ENCODE results near the gene PPP1R16B.

PPP1R16B gene

GRCh38 chr20:38776363-38776762 is 29.1 kb upstream of the PPP1R16B start:
- Histone ChIP-seq H3K27ac (ENCODE audit: low read depth, low read length) (no peak overlapping the region), H3K4me2 (ENCODE audit: low read length) (no peak overlapping the region), H3K27me3 (ENCODE audit: control insufficient read depth, low read length) (no peaks in the 10 kb centered on the region), H3K79me2 (ENCODE audit: control insufficient read depth, low read length) (no peaks in the 10 kb centered on the region), H4K20me1 (ENCODE audit: control insufficient read depth, insufficient read depth, low read depth, low read length) (no peaks in the 10 kb centered on the region), H3K36me3 (ENCODE audit: control insufficient read depth, low read length) (peaks cover 33% of the 10 kb centered on the region), H3K4me3 (ENCODE audit: low read length) (no peak overlapping the region), H3K4me1 (ENCODE audit: control insufficient read depth, low read length) (peaks cover 21% of the 10 kb centered on the region), H3K9me2 (replicated peaks; ENCODE audit: control insufficient read depth, low read length) (no peaks in the 10 kb centered on the region), H3F3A (ENCODE audit: control insufficient read depth, insufficient read depth) (no peaks in the 10 kb centered on the region), H3K9me3 (ENCODE audit: control insufficient read depth, insufficient read depth, low read length) (peaks cover 5% of the 10 kb centered on the region)
- TF ChIP-seq CTCF (IDR thresholded peaks at IDR 0.05; ENCODE audit: low read depth, low read length, poor library complexity, severe bottlenecking) (no peak), EZH2phosphoT487 (IDR thresholded peaks at IDR 0.05; ENCODE audit: borderline replicate concordance, low read length) (no peak)

GRCh38 chr20:38779247-38780097 is 26.0 kb upstream of the PPP1R16B start:
- no peak for TF ChIP-seq CTCF (IDR thresholded peaks at IDR 0.05; ENCODE audit: low read depth, low read length, poor library complexity, severe bottlenecking)
- no peak for TF ChIP-seq EZH2phosphoT487 (IDR thresholded peaks at IDR 0.05; ENCODE audit: borderline replicate concordance, low read length)
- H3F3A ChIP-seq (ENCODE audit: control insufficient read depth, insufficient read depth): no peaks in the 10 kb centered on the region
- H3K79me2 ChIP-seq (ENCODE audit: control insufficient read depth, low read length): no peaks in the 10 kb centered on the region
- H3K9me2 ChIP-seq (replicated peaks; ENCODE audit: control insufficient read depth, low read length): no peaks in the 10 kb centered on the region
- no peaks in the 10 kb centered on the region for H3K27me3 ChIP-seq (ENCODE audit: control insufficient read depth, low read length)
- no peaks in the 10 kb centered on the region for H3K9me3 ChIP-seq (ENCODE audit: control insufficient read depth, insufficient read depth, low read length)
- peaks cover 5% of the 10 kb centered on the region; the same call in 1 of the 2 replicates for H3K36me3 ChIP-seq (ENCODE audit: control insufficient read depth, low read length)
- H4K20me1 ChIP-seq (ENCODE audit: control insufficient read depth, insufficient read depth, low read depth, low read length): no peaks in the 10 kb centered on the region
- H3K4me3 ChIP-seq (ENCODE audit: low read length): no peak overlapping the region
- peaks cover 12% of the 10 kb centered on the region for H3K4me1 ChIP-seq (ENCODE audit: control insufficient read depth, low read length)
- no peak overlapping the region for H3K27ac ChIP-seq (ENCODE audit: low read depth, low read length)
- H3K4me2 ChIP-seq (ENCODE audit: low read length): no peak overlapping the region

- Histone ChIP-seq H3K4me2 (ENCODE audit: low read length) (no peak overlapping the region), H3K9me3 (ENCODE audit: control insufficient read depth, insufficient read depth, low read length) (no peaks in the 10 kb centered on the region), H3K36me3 (ENCODE audit: control insufficient read depth, low read length) (no peaks in the 10 kb centered on the region), H3K9me2 (replicated peaks; ENCODE audit: control insufficient read depth, low read length) (no peaks in the 10 kb centered on the region), H4K20me1 (ENCODE audit: control insufficient read depth, insufficient read depth, low read depth, low read length) (no peaks in the 10 kb centered on the region), H3K27ac (ENCODE audit: low read depth, low read length) (no peak overlapping the region), H3K4me3 (ENCODE audit: low read length) (no peak overlapping the region), H3K4me1 (ENCODE audit: control insufficient read depth, low read length) (no peaks in the 10 kb centered on the region), H3F3A (ENCODE audit: control insufficient read depth, insufficient read depth) (no peaks in the 10 kb centered on the region), H3K27me3 (ENCODE audit: control insufficient read depth, low read length) (no peaks in the 10 kb centered on the region), H3K79me2 (ENCODE audit: control insufficient read depth, low read length) (no peaks in the 10 kb centered on the region)
- TF ChIP-seq EZH2phosphoT487 (IDR thresholded peaks at IDR 0.05; ENCODE audit: borderline replicate concordance, low read length) (no peak), CTCF (IDR thresholded peaks at IDR 0.05; ENCODE audit: low read depth, low read length, poor library complexity, severe bottlenecking) (no peak)
Measured at GRCh38 chr20:38782275-38782674, 23.2 kb upstream of the PPP1R16B start.
